GM13977 (cell line): Measurements from ENCODE around the gene GIPC2.

Experiments
- DNase-seq: peaks from one replicate; pipeline ENCODE4 v3.0.0; 2012; ENCODE audit warnings: low spot score
- CTCF ChIP-seq: IDR thresholded peaks from 2 replicates; pipeline ENCODE4 v1.5.1; 2012; ENCODE audit warnings: mild to moderate bottlenecking, control low read depth; ENCODE audit not compliant: insufficient read depth; ENCODE audit errors: extremely low read depth, missing control alignments
- in situ Hi-C: fragments of 300-500 bp; cut with MboI; formaldehyde crosslinking; loops from one replicate; pipeline ENCODE4 v1.12.0; 2022; ENCODE audit warnings: low sequenced_read_pairs, low pct_unique_long_range_greater_than_20kb, mixed read lengths, inconsistent platforms; ENCODE audit not compliant: unreplicated experiment

GIPC2 gene

GRCh38 chr1:78051005-78051404 is 5.2 kb downstream of the GIPC2 start:
- in situ Hi-C loops, result no loop called here
- DNase-seq, result no peak
- no peak for TF ChIP-seq CTCF

- no peak for DNase-seq
- TF ChIP-seq CTCF, result no peak
- in situ Hi-C loops, result no loop called here
These were observed 7.1 kb downstream of the GIPC2 start for GRCh38 chr1:78052685-78053405.

GRCh38 chr1:78053498-78053897 is 7.7 kb downstream of the GIPC2 start:
- DNase-seq, result no peak
- in situ Hi-C loops, result no loop called here
- no peak for TF ChIP-seq CTCF

DNA sequence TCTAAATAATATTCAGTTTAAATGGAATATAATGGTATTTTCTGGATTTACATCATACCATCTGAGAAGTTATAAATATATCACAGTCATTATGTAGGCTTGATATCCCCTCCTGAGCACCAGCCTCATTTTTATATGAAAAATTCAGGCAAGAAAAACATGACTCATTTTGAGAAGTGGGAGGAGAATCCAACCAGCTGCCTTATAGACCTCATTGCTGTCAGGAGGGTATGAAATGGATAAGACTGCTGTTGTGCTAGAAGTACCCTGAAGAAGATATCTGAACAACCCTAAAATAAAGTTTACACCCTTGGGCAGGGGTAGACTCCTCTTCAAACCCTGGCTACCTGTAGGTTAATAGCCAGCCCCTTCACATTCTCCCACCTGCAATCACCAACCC is 8.8 kb downstream of the GIPC2 start:
- in situ Hi-C loops, result no loop called here
- no peak for DNase-seq

DNA sequence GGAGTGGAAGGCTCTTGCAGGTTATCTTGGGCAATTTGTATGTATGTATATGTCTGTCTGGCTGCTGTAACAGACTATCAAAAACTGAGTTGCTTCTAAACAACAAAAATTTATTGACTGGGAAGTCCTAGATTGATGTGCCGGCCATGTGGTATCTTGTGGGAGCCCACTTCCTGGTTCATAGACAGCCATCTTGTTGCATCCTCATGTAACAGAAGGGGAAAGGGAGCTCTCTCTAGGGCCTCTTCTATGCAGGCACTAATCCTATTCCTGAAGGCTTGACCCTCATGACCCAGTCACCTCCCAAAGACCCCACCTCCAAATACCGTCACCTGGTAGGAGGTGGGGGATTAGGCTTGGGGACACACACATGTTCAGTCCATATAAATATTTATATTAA is 9.2 kb downstream of the GIPC2 start:
- DNase-seq, result no peak
- in situ Hi-C loops, result no loop called here
- no peak for TF ChIP-seq CTCF

More for the DNA sequence above, 8.8 kb downstream of the GIPC2 start:
- TF ChIP-seq CTCF, result no peak

DNA sequence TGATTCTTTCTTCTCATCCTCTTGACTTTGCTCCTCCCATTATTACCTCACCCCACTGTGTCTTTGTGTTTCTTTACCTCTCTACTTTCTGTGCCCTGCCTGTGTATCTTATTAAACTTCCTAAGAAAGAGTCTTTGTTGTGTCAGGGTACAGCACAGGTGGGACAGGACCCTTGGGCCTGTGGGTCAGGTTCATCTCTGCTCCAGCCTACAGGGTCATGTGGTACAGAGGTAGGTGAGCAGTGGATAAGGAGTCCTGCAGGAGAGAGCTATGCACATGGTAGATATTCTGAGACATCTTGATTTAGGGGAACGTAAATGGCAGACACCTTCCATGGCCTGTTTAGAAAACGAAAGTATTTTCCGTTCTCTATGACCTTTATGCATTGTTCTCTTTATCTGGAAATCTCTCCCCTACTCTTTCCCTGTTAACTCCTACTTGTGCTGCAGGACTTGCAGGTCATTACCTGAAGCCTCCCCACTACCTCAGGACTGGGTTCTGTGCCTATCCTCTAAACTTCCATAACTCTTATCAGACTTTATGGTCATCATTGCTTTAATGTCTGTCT is 9.9 kb downstream of the GIPC2 start:
- TF ChIP-seq CTCF, result no peak
- DNase-seq, result no peak
- in situ Hi-C loops, result no loop called here

GRCh38 chr1:78058670-78059069 is 12.9 kb downstream of the GIPC2 start:
- DNase-seq, result no peak
- TF ChIP-seq CTCF, result no peak
- in situ Hi-C loops, result no loop called here
